HEK293T (cell line): ENCODE results near the gene PHLDA1.

ENCODE experiments used
- CTCF ChIA-PET: fragments of 350-600 bp; formaldehyde crosslinking; extraction: SDS; loops from one replicate; lab custom pipeline; 2021; ENCODE audit warnings: antibody characterized with exemption, inconsistent platforms; lab: Yijun Ruan, JAX
- POLR2A ChIA-PET: fragments of 350-600 bp; formaldehyde crosslinking; extraction: SDS; loops from one replicate; lab custom pipeline; 2020; ENCODE audit warnings: antibody characterized with exemption, inconsistent platforms; lab: Yijun Ruan, JAX
- DNase-seq: peaks from one replicate; pipeline ENCODE4 v3.0.0; 2012; ENCODE audit warnings: mixed read lengths; ENCODE audit errors: extremely low spot score
- ARNT ChIP-seq: fragments of 450-650 bp; IDR thresholded peaks from 2 replicates; pipeline ENCODE4 v1.6.1; 2017; ENCODE audit warnings: mild to moderate bottlenecking
- BHLHE40 ChIP-seq: fragments of 450-650 bp; IDR thresholded peaks from 2 replicates; pipeline ENCODE4 v1.6.1; 2016; ENCODE audit warnings: mild to moderate bottlenecking, moderate library complexity, borderline replicate concordance
- CTBP1 ChIP-seq: fragments of 450-650 bp; IDR thresholded peaks from 2 replicates; pipeline ENCODE4 v1.6.1; 2016; ENCODE audit warnings: borderline replicate concordance
- ELF4 ChIP-seq: fragments of 450-650 bp; IDR thresholded peaks from 2 replicates; pipeline ENCODE4 v1.6.1; 2017; ENCODE audit warnings: antibody characterized with exemption
- FOXA1 ChIP-seq: fragments of 450-650 bp; IDR thresholded peaks from 2 replicates; pipeline ENCODE4 v1.6.1; 2016; ENCODE audit warnings: mild to moderate bottlenecking
- FOXK2 ChIP-seq: fragments of 450-650 bp; IDR thresholded peaks from 2 replicates; pipeline ENCODE4 v1.6.1; 2016; ENCODE audit warnings: mild to moderate bottlenecking
- FOXM1 ChIP-seq: fragments of 450-650 bp; IDR thresholded peaks from 2 replicates; pipeline ENCODE4 v1.6.1; 2017; ENCODE audit warnings: mild to moderate bottlenecking, borderline replicate concordance
- HDGF ChIP-seq: fragments of 450-650 bp; IDR thresholded peaks from 2 replicates; pipeline ENCODE4 v1.6.1; 2017; ENCODE audit warnings: antibody characterized with exemption, borderline replicate concordance
- L3MBTL2 ChIP-seq: fragments of 450-650 bp; conservative IDR thresholded peaks from 2 replicates; pipeline ENCODE4 v1.6.1; 2016; ENCODE audit warnings: mild to moderate bottlenecking
- LEF1 ChIP-seq: fragments of 450-650 bp; IDR thresholded peaks from 2 replicates; pipeline ENCODE4 v1.6.1; 2017; ENCODE audit warnings: mild to moderate bottlenecking, borderline replicate concordance
- NFRKB ChIP-seq: fragments of 450-650 bp; IDR thresholded peaks from 2 replicates; pipeline ENCODE4 v1.6.1; 2016; ENCODE audit warnings: mild to moderate bottlenecking, moderate library complexity
- PKNOX1 ChIP-seq: fragments of 450-650 bp; IDR thresholded peaks from 2 replicates; pipeline ENCODE4 v1.6.1; 2016
- SP1 ChIP-seq: fragments of 450-650 bp; IDR thresholded peaks from 2 replicates; pipeline ENCODE4 v1.6.1; 2017
- SUZ12 ChIP-seq: fragments of 450-650 bp; IDR thresholded peaks from 2 replicates; pipeline ENCODE4 v1.6.1; 2016; ENCODE audit warnings: mild to moderate bottlenecking
- TARDBP ChIP-seq: fragments of 450-650 bp; IDR thresholded peaks from 2 replicates; pipeline ENCODE4 v1.6.1; 2016
- ZNF384 ChIP-seq: fragments of 450-650 bp; IDR thresholded peaks from 2 replicates; pipeline ENCODE4 v1.6.1; 2016

PHLDA1 gene

DNA sequence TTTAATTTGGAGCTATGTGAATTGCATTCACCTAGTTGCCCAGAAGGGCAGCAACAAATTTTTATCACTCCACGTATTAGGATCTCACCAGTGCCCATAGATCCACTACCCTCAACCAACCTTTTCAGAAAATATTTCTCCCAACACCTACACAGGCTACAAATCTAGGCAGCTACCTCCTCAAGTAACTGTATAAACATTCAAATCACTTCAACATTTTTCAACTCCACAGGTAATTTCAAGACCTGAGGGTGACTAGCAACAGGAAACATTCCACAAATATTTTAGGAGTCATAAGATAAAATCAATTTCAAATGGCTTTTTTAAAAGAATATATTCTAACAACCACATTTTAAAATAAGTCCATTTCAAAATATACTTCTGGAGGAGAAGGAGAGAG lies 12.9 kb downstream of the PHLDA1 start:
- no peak for TF ChIP-seq SP1
- TF ChIP-seq FOXK2: no peak
- TF ChIP-seq NFRKB: no peak
- no peak for DNase-seq
- ChIA-PET CTCF (no interaction called here), POLR2A (no interaction called here)

DNA sequence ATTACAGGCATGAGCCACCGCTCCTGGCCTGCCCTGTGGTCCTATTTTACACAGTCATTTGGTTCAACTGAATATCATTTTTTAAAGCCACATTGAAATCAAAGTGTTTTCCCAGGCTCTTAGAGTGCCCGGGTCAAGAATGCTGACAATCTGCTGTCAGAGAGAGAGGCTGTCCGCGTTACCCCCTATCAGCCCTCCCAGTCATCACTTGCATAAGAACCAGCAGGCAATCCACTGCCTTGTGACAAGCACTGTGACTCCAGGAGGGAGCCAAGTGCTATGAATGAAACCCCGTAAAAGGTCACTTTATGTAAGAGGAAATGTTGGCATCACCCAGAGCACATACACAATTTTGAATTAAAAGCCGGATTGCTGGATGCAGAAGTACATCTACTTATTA lies 13.5 kb downstream of the PHLDA1 start:
- POLR2A ChIA-PET: no interaction called here
- DNase-seq: no peak
- CTCF ChIA-PET: no interaction called here
- TF ChIP-seq FOXA1: no peak
- no peak for TF ChIP-seq NFRKB
- TF ChIP-seq ZNF384: no peak
- TF ChIP-seq FOXM1: no peak
- TF ChIP-seq ARNT: no peak
- no peak for TF ChIP-seq CTBP1
- TF ChIP-seq L3MBTL2: no peak
- TF ChIP-seq TARDBP: no peak
- no peak for TF ChIP-seq SP1
- TF ChIP-seq HDGF: no peak
- TF ChIP-seq FOXK2: no peak
- no peak for TF ChIP-seq ELF4
- no peak for TF ChIP-seq LEF1
- TF ChIP-seq SUZ12: no peak
- no peak for TF ChIP-seq PKNOX1
- no peak for TF ChIP-seq BHLHE40

DNA sequence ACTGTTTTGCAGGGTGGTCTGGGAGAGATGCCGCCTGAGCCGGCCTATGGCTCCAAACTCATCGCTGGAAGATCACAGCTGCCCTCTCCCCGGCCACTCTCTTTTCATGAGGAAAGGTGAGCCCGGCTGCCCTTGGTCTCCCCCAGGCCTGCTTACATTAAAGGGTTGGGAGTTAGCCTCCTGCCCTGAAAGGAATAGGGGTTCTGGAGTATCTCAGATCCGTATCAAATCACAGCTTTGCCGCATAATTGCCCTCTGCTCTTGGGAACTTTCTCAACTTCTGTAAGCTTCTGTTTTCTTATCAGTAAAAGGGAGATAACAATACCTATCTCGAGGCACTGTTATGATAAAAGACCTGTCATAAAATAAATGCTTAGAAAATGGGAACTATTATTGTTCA lies 17.6 kb downstream of the PHLDA1 start:
- CTCF ChIA-PET: no interaction called here
- TF ChIP-seq FOXM1: no peak
- no peak for TF ChIP-seq ZNF384
- TF ChIP-seq CTBP1: no peak
- TF ChIP-seq HDGF: no peak
- TF ChIP-seq ELF4: no peak
- TF ChIP-seq SUZ12: no peak
- no peak for TF ChIP-seq PKNOX1
- TF ChIP-seq ARNT: no peak
- POLR2A ChIA-PET: no interaction called here
- no peak for DNase-seq

DNA sequence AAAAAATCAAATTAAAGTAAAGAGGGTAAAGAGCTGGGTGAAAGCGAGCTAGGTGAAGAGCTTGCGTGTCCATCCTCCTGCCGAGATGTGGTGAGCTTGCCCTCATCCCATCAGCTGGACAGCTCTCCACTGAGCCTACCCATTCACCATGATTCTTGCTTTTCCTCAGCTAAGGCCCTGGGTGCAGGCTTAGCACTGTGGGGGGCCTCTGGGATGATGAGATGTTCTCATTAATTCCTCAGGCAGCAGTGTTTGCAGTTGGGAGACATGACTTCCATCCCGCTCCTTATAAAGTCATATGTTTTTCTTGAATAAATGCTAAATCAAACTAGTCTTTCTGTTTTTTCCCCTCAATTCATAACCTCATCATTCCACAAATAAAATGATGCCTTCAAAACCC lies 18.0 kb downstream of the PHLDA1 start:
- ChIA-PET POLR2A (no interaction called here), CTCF (interaction anchor here (0.5 kb wide), 1 partner anchor 59 kb away, joined by 3 read pairs; no protein-coding TSS in a partner anchor)
- no peak for DNase-seq
- no peak for TF ChIP-seq FOXK2
- TF ChIP-seq ZNF384: no peak
- no peak for TF ChIP-seq FOXM1
- TF ChIP-seq SUZ12: no peak
- no peak for TF ChIP-seq L3MBTL2

- DNase-seq: no peak
- ChIA-PET POLR2A (no interaction called here), CTCF (no interaction called here)
- TF ChIP-seq SUZ12 (no peak), ELF4 (no peak), SP1 (no peak), LEF1 (no peak), ARNT (no peak), NFRKB (no peak), BHLHE40 (no peak), TARDBP (no peak), HDGF (no peak), CTBP1 (no peak)
Measured at GRCh38 chr12:76012644-76013043, 18.9 kb downstream of the PHLDA1 start.

DNA sequence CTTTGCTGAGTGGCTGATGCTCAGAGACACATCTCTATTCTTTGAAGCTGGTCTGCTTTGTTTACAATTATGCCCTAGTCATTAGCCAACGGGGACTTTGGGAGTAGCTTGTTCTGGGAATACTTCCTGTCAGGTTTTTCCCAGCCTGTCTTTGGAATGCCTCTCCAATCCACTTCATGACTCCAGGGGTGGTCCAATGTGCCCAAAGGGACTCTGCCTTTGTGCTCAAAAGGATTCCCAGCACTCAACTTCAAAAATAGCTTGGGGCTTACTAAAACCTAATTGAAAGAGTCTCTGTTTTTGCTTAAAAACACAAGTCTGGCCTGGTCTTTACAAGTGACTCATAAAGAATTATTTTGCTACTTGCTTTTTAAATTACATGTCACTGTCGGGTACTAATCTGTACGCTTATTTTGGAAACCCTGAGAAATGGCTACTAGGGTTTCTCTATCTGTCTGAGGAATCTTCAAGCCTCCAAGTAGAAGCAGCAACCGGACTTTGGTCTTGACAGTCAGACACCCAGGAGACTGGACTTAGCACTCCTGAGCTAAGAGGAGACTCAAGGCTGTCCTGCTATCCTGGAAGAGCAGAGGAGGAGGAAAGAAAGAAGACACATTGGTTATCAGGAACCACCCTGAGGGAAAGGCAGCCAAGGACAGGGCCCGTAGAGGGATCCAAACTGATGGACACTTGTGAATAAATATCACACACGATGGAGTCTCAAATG lies 20.7 kb downstream of the PHLDA1 start:
- POLR2A ChIA-PET: no interaction called here
- TF ChIP-seq L3MBTL2 (no peak), TARDBP (no peak), FOXM1 (no peak), HDGF (no peak), ELF4 (no peak), BHLHE40 (no peak), LEF1 (no peak), NFRKB (no peak), ZNF384 (no peak), FOXA1 (no peak), SUZ12 (no peak), SP1 (no peak), PKNOX1 (no peak), ARNT (no peak), CTBP1 (no peak), FOXK2 (no peak)
- no peak for DNase-seq
- CTCF ChIA-PET: interaction anchor here (1.1 kb wide), 1 partner anchor 170 kb away, joined by 3 read pairs; no protein-coding TSS in a partner anchor
